CD1c-positive myeloid dendritic cell (primary cell): Measurements from ENCODE around the gene RGL1.

Experiments used
- DNase-seq: peaks from one replicate; pipeline ENCODE4 v3.0.0-alpha.2; 2016; ENCODE audit errors: extremely low spot score

The RGL1 gene

DNA sequence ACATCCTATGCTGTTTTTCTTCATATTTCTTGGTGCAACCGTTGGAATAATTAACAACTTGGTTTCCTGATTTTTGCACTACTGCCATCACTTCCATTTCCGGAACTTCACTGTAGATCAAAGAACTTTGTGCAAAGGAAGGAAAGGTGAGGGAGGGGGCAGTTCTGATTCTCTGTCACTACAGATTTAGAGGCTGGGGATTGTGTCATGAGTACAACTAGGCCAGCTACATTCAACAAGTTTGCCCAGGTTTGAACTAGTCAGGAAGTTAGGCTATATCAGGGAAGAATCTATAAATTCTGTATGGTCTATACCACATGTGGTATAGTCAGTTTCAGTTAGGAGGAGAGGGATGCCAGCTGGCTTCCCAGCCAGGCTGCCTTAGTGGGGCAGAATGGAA is 84.2 kb downstream of the RGL1 start:
- no peak for DNase-seq

- no peak for DNase-seq
Measured at GRCh38 chr1:183891158-183891856, 86.4 kb downstream of the RGL1 start.

DNA sequence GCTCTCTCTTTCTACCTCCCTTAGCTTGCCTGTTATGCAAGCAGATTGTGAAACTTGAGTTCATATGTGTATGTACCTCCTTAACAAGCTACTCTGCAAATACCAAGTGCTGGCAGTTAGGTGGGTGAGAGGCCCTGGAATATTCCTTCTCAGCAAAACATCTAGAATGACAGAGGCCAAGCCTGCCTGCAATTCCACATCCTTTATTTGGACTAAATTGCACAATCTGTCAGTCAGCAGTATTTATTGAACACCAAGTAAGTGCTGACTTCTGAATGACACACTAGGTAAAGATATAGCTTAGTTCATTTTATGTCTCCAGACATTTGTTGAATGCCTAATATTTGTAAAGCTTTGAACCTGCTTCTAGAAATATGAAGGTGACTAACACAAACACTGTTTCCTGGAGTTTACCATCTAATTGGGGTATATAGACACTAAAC is 87.5 kb downstream of the RGL1 start:
- peak; percentile 63 for DNase-seq

GRCh38 chr1:183893561-183894289 is 88.8 kb downstream of the RGL1 start:
- no peak for DNase-seq

DNA sequence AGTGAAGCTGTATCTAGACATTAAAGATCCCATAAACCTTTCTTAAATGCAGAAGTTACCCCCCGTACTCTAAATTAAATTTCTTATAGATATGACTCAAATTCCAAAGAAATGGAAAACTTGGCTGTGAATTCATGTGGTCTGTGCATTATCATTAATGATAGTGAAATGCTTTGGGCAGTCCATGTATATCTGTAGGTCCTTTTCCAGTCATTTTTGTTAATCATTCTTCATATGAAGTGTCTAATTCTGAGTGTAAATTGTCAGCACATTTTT is 89.3 kb downstream of the RGL1 start:
- no peak for DNase-seq

DNA sequence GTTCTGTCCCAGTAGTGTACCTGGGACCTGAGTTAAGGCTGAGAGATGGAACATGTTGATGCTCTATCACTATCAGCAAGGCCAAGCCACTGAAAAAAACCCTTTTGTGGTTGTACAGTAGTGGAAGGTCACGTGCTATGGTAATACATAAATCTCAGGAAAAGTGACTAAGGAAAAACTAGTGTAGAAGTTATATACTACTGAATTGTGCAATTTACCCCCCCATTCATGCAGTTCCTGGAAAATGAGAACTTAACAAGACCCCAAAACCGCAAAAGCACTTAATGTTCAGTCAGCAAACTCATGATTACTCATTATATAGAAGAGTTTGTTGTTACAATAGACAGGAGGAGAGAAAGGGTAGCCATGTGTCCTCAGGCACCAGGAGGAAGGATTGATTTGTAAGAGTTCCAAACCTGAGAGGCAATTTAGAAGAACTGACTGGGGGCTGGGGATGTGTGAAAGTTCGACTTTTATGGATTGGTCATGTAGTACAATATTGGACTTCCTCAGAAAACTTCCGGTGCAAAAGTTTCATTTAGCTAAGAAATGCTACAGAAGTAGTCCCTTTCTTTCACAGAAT is 91.6 kb downstream of the RGL1 start:
- DNase-seq, result peak; percentile 88

GRCh38 chr1:183898001-183898396 is 93.1 kb downstream of the RGL1 start:
- DNase-seq, result peak; percentile 26

GRCh38 chr1:183898610-183899009 is 93.7 kb downstream of the RGL1 start:
- no peak for DNase-seq

- DNase-seq, result peak; percentile 86
Measured at GRCh38 chr1:183901748-183902330, 96.9 kb downstream of the RGL1 start.

DNA sequence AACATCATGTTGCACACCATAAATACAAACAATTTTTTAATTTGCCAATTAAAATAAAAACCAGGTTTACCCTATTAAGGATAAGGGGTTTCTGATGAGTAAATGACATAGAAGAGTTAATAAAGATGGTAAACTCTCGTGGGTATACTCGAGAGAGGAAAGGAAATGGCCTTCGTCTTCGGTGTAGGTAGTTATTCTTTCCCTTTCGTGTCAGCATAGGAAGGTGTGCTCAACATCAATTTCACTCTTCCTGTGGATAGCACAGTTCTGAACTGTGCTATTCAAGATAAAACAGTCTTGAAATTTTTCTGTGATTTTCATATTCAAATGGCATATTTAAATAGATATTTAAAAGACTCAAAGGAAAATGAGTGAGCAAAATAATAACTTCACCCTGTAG is 98.2 kb downstream of the RGL1 start:
- DNase-seq, result no peak

DNA sequence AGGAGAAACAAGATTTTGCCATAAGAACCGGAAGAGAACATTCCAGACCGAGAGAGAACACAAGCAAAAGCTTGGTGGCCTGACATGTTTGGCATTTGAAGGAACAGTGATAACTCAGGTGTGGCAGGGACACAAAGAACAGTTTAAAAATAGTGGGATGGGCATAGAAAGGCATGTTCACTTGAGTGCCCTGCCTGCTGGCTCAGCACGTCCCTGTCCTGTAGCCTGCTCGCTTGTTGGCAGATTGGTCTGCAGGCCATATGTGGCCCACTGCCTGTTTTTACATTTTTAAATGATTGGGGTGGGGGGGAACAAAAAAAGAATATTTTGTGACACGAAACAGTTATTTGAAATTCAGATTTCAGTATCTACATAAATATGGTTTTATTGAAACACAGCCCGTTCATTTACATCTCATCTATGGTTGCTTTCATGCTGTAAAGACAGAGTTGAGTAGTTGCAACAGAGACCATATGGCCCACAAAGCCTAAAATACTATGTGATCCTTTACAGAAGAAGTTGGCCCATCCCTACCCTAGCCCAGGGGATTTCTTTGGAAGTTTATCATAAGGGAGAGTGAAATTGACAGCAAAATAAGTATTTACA is 100.7 kb downstream of the RGL1 start:
- DNase-seq, result no peak

GRCh38 chr1:183907070-183907469 is 102.2 kb downstream of the RGL1 start:
- DNase-seq, result no peak

- DNase-seq, result no peak
Measured at GRCh38 chr1:183908079-183908478, 103.2 kb downstream of the RGL1 start.

- no peak for DNase-seq
Measured at GRCh38 chr1:183909672-183910071, 104.8 kb downstream of the RGL1 start.

- DNase-seq, result no peak
Measured at GRCh38 chr1:183910845-183911244, 105.9 kb downstream of the RGL1 start.

GRCh38 chr1:183911285-183911684 is 106.4 kb downstream of the RGL1 start:
- DNase-seq, result peak; percentile 92

DNA sequence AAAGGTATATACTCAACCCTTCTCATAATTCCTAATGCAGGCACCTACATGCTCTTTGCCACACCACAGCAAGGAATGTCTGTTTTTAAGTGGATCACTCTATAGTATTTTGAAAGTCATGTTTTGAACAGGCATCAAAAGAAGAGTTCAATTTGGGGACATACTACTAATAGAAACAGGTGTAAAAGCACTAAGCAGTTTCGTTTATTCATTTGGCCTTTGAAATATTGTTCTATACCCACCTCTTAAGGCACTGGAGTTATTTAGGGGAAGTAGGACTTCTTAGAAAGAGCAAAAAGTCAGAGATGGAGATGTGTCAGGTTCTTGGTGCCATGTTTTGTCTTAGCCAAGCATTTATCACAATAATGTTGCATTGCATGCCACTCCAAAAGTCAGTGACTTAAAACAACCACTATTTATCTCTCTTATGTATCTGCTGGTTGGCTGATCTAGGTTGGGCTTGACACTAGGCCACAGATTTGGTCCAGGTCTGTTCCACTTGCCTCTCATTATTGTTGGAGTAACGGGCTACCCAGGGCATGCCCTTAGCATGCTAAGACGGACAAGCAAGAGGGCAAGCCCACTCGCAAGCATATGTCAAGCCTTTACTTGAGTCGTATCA is 107.5 kb downstream of the RGL1 start:
- DNase-seq, result peak; percentile 32

GRCh38 chr1:183913567-183913993 is 108.7 kb downstream of the RGL1 start:
- DNase-seq, result no peak

DNA sequence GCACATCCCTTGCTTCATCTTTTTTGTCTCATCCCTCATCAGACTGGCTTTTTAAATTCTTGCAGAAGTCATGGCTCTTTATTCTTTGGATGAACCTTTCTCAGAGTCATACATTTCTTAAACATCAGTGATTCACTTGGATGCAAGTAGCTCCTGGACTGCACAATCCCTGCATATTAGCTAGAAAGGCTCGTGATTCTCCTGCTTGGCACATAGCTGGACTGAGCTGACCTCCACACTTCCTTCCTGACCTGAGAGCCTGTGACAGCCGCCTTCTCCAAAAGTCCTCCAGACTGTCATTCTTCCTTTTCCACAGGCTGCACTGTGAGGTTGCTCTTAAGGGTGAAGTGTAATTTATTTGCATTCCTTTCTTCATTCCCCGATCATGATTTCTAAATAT is 109.4 kb downstream of the RGL1 start:
- peak; percentile 55 for DNase-seq

DNA sequence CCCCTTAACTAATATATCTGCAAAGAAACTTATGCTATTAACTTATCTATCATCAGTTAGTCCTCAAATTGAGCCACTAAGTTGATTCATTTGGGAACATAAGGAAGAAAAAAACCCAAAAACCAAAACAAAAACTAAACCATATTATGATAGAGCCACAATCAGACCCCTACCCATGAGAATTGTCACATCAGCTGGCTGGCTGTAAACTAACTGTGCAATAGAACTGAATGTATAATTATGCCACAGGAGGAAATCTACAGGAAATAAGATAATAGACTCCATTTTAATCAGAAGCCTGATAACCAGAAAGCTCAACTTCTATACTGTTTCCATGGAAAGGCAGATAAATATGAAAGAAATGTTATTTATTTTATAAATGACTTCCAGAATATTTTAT is 110.0 kb downstream of the RGL1 start:
- DNase-seq, result no peak

DNA sequence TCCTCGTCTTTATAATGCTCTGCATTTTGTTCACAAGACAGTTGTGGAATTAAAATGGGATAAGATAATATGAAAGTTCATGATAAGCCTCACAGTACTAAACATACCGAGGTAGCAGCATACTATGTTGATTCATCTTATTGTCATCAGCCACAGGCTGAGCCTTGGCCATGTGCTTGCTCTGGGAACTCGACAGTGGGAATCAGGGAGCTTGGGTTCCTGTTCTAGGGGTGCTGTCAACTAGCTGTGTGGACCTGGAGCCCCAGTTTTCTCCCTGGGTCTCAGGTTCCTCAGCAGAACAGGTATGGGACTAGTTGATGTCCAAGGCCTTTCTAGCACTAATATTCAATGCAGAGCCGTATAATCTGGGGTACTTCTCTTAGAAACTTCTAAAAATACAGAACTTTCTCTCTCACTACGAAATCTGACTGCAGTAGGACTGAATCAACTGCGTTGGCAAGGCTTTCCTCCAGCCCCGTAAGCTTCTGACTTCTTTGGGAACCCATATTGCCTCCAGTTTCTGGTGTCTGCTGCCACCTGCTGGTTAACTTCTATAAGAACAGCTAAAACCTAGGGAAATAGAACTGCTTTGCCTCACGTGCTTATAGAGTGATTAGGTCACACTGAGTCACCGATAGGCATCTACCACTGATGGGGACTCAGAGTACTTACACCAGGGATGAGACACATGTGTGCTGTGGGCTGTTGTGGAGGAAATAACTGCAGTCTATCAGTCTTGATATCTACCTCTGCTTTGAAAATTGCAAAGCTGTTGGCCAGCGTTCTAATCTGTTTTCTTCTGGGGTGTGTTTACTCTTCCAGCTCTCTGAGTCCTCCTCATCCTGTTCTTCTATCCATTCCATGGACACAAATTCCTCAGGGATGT is 110.9 kb downstream of the RGL1 start:
- DNase-seq, result peak; percentile 96
